ENCODE measurements around the gene STARD6. TPM values are rescaled to one million over a fixed set of nuclear protein-coding genes. Genes with fewer than 3 reads are reported as not detected.
"Not testable (repeated sequence)": the region's sequence is repeated elsewhere in the genome, so short reads cannot be mapped to it uniquely, and the experiment has no call there.

STARD6 gene
- total RNA-seq, 6 donors from 2014 or later = not detected

GRCh38 chr18:54316071-54316820 is 41.4 kb downstream of the STARD6 start:
- Histone ChIP-seq H3K4me3 (no peak overlapping the region), H3K36me3 (no peaks in the 10 kb centered on the region), H3K27ac (no peak overlapping the region), H3K27me3 (no peaks in the 10 kb centered on the region), H3K4me1 (no peaks in the 10 kb centered on the region), H3K9me3 (no peaks in the 10 kb centered on the region)
- DNase-seq (no peak), ATAC-seq (ENCODE audit: low FRiP score in 2 of 2) (no peak)
- TF ChIP-seq CTCF (IDR thresholded peaks at IDR 0.05) (no peak), EP300 (IDR thresholded peaks at IDR 0.05) (no peak), POLR2AphosphoS5 (IDR thresholded peaks at IDR 0.05) (no peak), POLR2A (IDR thresholded peaks at IDR 0.05) (no peak)

- not testable (repeated sequence) for H3K27me3 ChIP-seq; ATAC-seq (ENCODE audit: low FRiP score in 2 of 2); H3K36me3 ChIP-seq; H3K27ac ChIP-seq; DNase-seq; H3K4me1 ChIP-seq; H3K4me3 ChIP-seq; H3K9me3 ChIP-seq
- WGBS, 2 donors = 81 to 88% methylated on average over 5 to 8 of the region's 8 CpGs
These were observed 48.1 kb downstream of the STARD6 start for GRCh38 chr18:54309564-54309963.

GRCh38 chr18:54303408-54303807 is 54.2 kb downstream of the STARD6 start:
- no peak for ATAC-seq (ENCODE audit: low FRiP score in 2 of 2)
- Histone ChIP-seq H3K27ac (no peak overlapping the region), H3K9me3 (peaks cover 0 to 7% (median 4%) of the 10 kb centered on the region in 4 donors), H3K36me3 (no peaks in the 10 kb centered on the region), H3K27me3 (no peaks in the 10 kb centered on the region), H3K4me3 (no peak overlapping the region), H3K4me1 (no peaks in the 10 kb centered on the region)
- no peak for DNase-seq
- TF ChIP-seq POLR2AphosphoS5 (IDR thresholded peaks at IDR 0.05) = no peak
- TF ChIP-seq POLR2A (IDR thresholded peaks at IDR 0.05) = no peak
- TF ChIP-seq EP300 (IDR thresholded peaks at IDR 0.05) = no peak
- no peak for TF ChIP-seq CTCF (IDR thresholded peaks at IDR 0.05)

- not testable (repeated sequence) for DNase-seq; H3K4me3 ChIP-seq; H3K4me1 ChIP-seq; ATAC-seq (ENCODE audit: low FRiP score in 2 of 2); H3K9me3 ChIP-seq; H3K27me3 ChIP-seq; H3K27ac ChIP-seq
- 89 to 96% methylated on average over 8 of the region's 8 CpGs for WGBS, 2 donors
- H3K36me3 ChIP-seq = peaks cover 0 to 15% (median 2%) of the 10 kb centered on the region in 4 donors
These were observed 58.7 kb downstream of the STARD6 start for GRCh38 chr18:54298991-54299390.

- ATAC-seq (ENCODE audit: low FRiP score in 2 of 2) (no peak), DNase-seq (no peak)
- Histone ChIP-seq H3K9me3 (peaks cover 0 to 6% (median 4%) of the 10 kb centered on the region in 4 donors), H3K4me1 (no peaks in the 10 kb centered on the region), H3K36me3 (peaks cover 0 to 26% (median 7%) of the 10 kb centered on the region in 4 donors), H3K4me3 (no peak overlapping the region), H3K27ac (no peak overlapping the region), H3K27me3 (no peaks in the 10 kb centered on the region)
- 94 to 96% methylated on average over 2 of the region's 2 CpGs for WGBS, 2 donors
- no peak for TF ChIP-seq POLR2AphosphoS5 (IDR thresholded peaks at IDR 0.05)
- no peak for TF ChIP-seq CTCF (IDR thresholded peaks at IDR 0.05)
- no peak for TF ChIP-seq POLR2A (IDR thresholded peaks at IDR 0.05)
- no peak for TF ChIP-seq EP300 (IDR thresholded peaks at IDR 0.05)
These were observed 61.6 kb downstream of the STARD6 start for GRCh38 chr18:54296062-54296461.

- Histone ChIP-seq H3K4me3 (no peak overlapping the region), H3K36me3 (peaks cover 0 to 33% (median 11%) of the 10 kb centered on the region in 4 donors), H3K27me3 (no peaks in the 10 kb centered on the region), H3K27ac (no peak overlapping the region), H3K9me3 (peaks cover 0 to 5% (median 0%) of the 10 kb centered on the region in 4 donors), H3K4me1 (no peaks in the 10 kb centered on the region)
- DNase-seq (no peak), ATAC-seq (ENCODE audit: low FRiP score in 2 of 2) (no peak)
- WGBS, 2 donors = 96 to 97% methylated on average over 4 of the region's 4 CpGs
- no peak for TF ChIP-seq CTCF (IDR thresholded peaks at IDR 0.05)
- TF ChIP-seq EP300 (IDR thresholded peaks at IDR 0.05) = no peak
- no peak for TF ChIP-seq POLR2AphosphoS5 (IDR thresholded peaks at IDR 0.05)
- no peak for TF ChIP-seq POLR2A (IDR thresholded peaks at IDR 0.05)
These were observed 63.4 kb downstream of the STARD6 start for GRCh38 chr18:54294274-54294673.

Measured in upper lobe of left lung (tissue), 6 donors.